A673 (cell line): ENCODE measurements around the gene FBLN2. TPM values are rescaled to one million over a fixed set of nuclear protein-coding genes. Genes with fewer than 3 reads are reported as not detected.

Experiments used
- BruUV-seq: library from RNA; stranded (reverse); fragments of 400-500 nt; replicated peaks from 2 replicates; lab custom pipeline; 2021; lab: Mats Ljungman, UMichigan
- CTCF ChIA-PET: fragments of 300-600 bp; sonication (Branson Sonifier 250); formaldehyde crosslinking; loops from one replicate; lab custom pipeline; 2022; ENCODE audit warnings: antibody characterized with exemption; lab: Charles Lee
- POLR2A ChIA-PET: fragments of 300-600 bp; sonication (Branson Sonifier 250); formaldehyde crosslinking; loops from one replicate; lab custom pipeline; 2022; ENCODE audit warnings: antibody characterized with exemption; ENCODE audit not compliant: low non-redundant PET; lab: Charles Lee
- DNase-seq: peaks from one replicate; pipeline ENCODE4 v3.0.0-alpha.2; 2015; ENCODE audit warnings: low spot score
- H3K27ac ChIP-seq: fragments of 200-600 bp; sonication (generic); 2 replicates; pipeline ENCODE4 v1.5.1; 2016; ENCODE audit warnings: mixed run types, low read depth, mild to moderate bottlenecking, mixed read lengths, antibody characterized with exemption, low read length; ENCODE audit not compliant: poor library complexity, severe bottlenecking
- H3K27me3 ChIP-seq: fragments of 200-600 bp; sonication (generic); replicated peaks from 2 replicates; pipeline ENCODE4 v1.6.1; 2017; ENCODE audit warnings: mixed run types, low read depth, mild to moderate bottlenecking, mixed read lengths, antibody characterized with exemption, low read length; ENCODE audit not compliant: insufficient read depth, poor library complexity
- H3K36me3 ChIP-seq: fragments of 200-600 bp; sonication (generic); 2 replicates; pipeline ENCODE4 v1.6.1; 2016; ENCODE audit warnings: mixed run types, mild to moderate bottlenecking, mixed read lengths, antibody characterized with exemption, low read length; ENCODE audit not compliant: insufficient read depth, poor library complexity, severe bottlenecking
- H3K4me1 ChIP-seq: fragments of 200-600 bp; sonication (generic); 2 replicates; pipeline ENCODE4 v1.6.1; 2017; ENCODE audit warnings: mixed run types, mild to moderate bottlenecking, mixed read lengths, antibody characterized with exemption, low read length; ENCODE audit not compliant: insufficient read depth, poor library complexity, severe bottlenecking
- H3K4me3 ChIP-seq: fragments of 200-600 bp; sonication (generic); 2 replicates; pipeline ENCODE4 v1.5.1; 2016; ENCODE audit warnings: low read depth, mixed run types, mild to moderate bottlenecking, mixed read lengths, low read length; ENCODE audit not compliant: poor library complexity, severe bottlenecking
- H3K9me3 ChIP-seq: fragments of 200-600 bp; sonication (generic); 2 replicates; pipeline ENCODE4 v1.6.1; 2016; ENCODE audit warnings: mixed run types, low read depth, mild to moderate bottlenecking, mixed read lengths, antibody characterized with exemption, low read length; ENCODE audit not compliant: poor library complexity, severe bottlenecking
- CTCF ChIP-seq: fragments of 300-800, 200-600 bp; sonication (generic); conservative IDR thresholded peaks from 2 replicates; pipeline ENCODE4 v1.5.1; 2017; ENCODE audit warnings: low read depth, mild to moderate bottlenecking, antibody characterized with exemption, low read length, moderate library complexity, mixed read lengths
- EZH2 ChIP-seq: fragments of 200-600 bp; sonication (generic); IDR thresholded peaks from 2 replicates; pipeline ENCODE4 v1.6.1; 2017; ENCODE audit warnings: borderline replicate concordance, low read depth, mild to moderate bottlenecking, mixed read lengths, antibody characterized with exemption, low read length; ENCODE audit not compliant: poor library complexity, severe bottlenecking
- intact Hi-C: fragments of 100-400 bp; cut with micrococcal nuclease; formaldehyde crosslinking; loops from one replicate; pipeline ENCODE4 v1.10.0; 2022; ENCODE audit not compliant: unreplicated experiment
- total RNA-seq: library from RNA; stranded (reverse); gene quantifications from 2 replicates; pipeline ENCODE4 v1.2.3, GENCODE V29; 2021

FBLN2 gene
- total RNA-seq, 1 experiment from 2014 or later = 0.71 TPM

- Histone ChIP-seq H3K9me3 (no peaks in the 10 kb centered on the region), H3K36me3 (no peaks in the 10 kb centered on the region), H3K27ac (no peak overlapping the region), H3K4me1 (no peaks in the 10 kb centered on the region), H3K4me3 (no peak overlapping the region), H3K27me3 (no peaks in the 10 kb centered on the region)
- POLR2A ChIA-PET = interaction anchor here (0.6 kb wide), 1 partner anchor 1050 kb away, joined by 7 read pairs; no protein-coding TSS in a partner anchor
- no peak for DNase-seq
- CTCF ChIA-PET = no interaction called here
- BruUV-seq = no TSS peak
- intact Hi-C loops = no loop called here
- TF ChIP-seq EZH2 (no peak), CTCF (no peak)
Observed at GRCh38 chr3:13627681-13628080, 78.8 kb downstream of the FBLN2 start.

- H3K4me1 ChIP-seq = no peaks in the 10 kb centered on the region
- H3K4me3 ChIP-seq = no peak overlapping the region
- no TSS peak for BruUV-seq
- POLR2A ChIA-PET = no interaction called here
- H3K27me3 ChIP-seq = no peaks in the 10 kb centered on the region
- no peak overlapping the region for H3K27ac ChIP-seq
- intact Hi-C loops = no loop called here
- DNase-seq = no peak
- no peaks in the 10 kb centered on the region for H3K9me3 ChIP-seq
- TF ChIP-seq EZH2 (no peak), CTCF (no peak)
- CTCF ChIA-PET = no interaction called here
- no peaks in the 10 kb centered on the region for H3K36me3 ChIP-seq
Observed at GRCh38 chr3:13628432-13628831, 79.5 kb downstream of the FBLN2 start.

- no TSS peak for BruUV-seq
- Histone ChIP-seq H3K27me3 (no peaks in the 10 kb centered on the region), H3K27ac (no peak overlapping the region), H3K4me1 (no peaks in the 10 kb centered on the region), H3K9me3 (no peaks in the 10 kb centered on the region), H3K36me3 (no peaks in the 10 kb centered on the region), H3K4me3 (no peak overlapping the region)
- CTCF ChIA-PET = no interaction called here
- POLR2A ChIA-PET = no interaction called here
- intact Hi-C loops = no loop called here
- TF ChIP-seq EZH2 (no peak), CTCF (no peak)
- DNase-seq = no peak
Observed at GRCh38 chr3:13628841-13629551, 80.1 kb downstream of the FBLN2 start.
